GM12864 (cell line): ENCODE results near the gene MUTYH.

Experiments used
- DNase-seq: peaks from one replicate; pipeline ENCODE4 v3.0.0-alpha.2; 2011; ENCODE audit warnings: low read depth
- H3K4me3 ChIP-seq: 2 replicates; pipeline ENCODE4 v1.5.1; 2011; ENCODE audit warnings: mild to moderate bottlenecking, low read depth, low read length, control low read depth
- TF ChIP-seq, protein P1 (sequence below): IDR thresholded peaks from 2 replicates; pipeline ENCODE4 v1.5.1; 2011; ENCODE audit warnings: low read depth, mild to moderate bottlenecking, moderate library complexity, low read length, control low read depth, inconsistent platforms; ENCODE audit errors: missing control alignments

MUTYH gene

DNA sequence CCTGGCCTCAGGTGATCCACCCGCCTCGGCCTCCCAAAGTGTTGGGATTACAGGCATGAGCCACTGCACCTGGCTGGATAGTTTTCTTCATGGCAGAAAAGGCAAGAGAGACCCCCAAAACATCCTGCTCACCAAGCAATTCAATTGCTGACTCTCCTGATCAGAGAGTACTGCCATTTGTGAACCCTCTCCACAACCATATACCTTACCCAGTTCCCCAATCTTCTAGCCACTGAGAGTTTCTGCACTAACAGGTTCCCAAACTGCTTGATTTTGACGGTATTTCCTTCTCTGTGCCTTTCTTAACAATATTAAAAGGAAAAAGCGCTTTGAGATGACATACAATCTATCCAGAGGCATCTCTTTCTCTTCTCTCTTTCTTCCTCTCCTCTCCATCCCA lies 39.9 kb upstream of the MUTYH start:
- TF ChIP-seq, protein P1, sequence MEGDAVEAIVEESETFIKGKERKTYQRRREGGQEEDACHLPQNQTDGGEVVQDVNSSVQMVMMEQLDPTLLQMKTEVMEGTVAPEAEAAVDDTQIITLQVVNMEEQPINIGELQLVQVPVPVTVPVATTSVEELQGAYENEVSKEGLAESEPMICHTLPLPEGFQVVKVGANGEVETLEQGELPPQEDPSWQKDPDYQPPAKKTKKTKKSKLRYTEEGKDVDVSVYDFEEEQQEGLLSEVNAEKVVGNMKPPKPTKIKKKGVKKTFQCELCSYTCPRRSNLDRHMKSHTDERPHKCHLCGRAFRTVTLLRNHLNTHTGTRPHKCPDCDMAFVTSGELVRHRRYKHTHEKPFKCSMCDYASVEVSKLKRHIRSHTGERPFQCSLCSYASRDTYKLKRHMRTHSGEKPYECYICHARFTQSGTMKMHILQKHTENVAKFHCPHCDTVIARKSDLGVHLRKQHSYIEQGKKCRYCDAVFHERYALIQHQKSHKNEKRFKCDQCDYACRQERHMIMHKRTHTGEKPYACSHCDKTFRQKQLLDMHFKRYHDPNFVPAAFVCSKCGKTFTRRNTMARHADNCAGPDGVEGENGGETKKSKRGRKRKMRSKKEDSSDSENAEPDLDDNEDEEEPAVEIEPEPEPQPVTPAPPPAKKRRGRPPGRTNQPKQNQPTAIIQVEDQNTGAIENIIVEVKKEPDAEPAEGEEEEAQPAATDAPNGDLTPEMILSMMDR, result no peak

DNA sequence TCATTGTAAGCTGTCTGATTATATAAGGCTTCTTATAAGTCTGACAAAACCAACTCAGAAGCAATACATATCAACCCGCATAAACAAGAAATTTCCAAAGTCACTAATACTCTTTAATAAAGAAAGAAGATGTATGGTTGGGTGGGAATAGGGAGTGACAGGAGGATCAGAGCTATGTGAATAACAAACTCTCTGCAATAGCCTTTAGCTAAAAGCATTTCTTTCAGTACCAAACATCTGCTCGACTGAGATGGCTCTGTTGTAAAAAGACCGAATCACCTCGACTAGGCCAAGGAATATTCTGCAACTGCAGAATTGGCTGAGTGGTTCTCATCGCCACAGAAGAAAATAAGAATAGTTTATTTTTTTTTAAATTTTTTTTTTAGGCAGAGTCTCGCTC lies 39.3 kb upstream of the MUTYH start:
- TF ChIP-seq, protein P1, result no peak
- no peak for DNase-seq
- no peak overlapping the region for H3K4me3 ChIP-seq

More for the DNA sequence above, 39.9 kb upstream of the MUTYH start:
- no peak for DNase-seq
- no peak overlapping the region for H3K4me3 ChIP-seq

DNA sequence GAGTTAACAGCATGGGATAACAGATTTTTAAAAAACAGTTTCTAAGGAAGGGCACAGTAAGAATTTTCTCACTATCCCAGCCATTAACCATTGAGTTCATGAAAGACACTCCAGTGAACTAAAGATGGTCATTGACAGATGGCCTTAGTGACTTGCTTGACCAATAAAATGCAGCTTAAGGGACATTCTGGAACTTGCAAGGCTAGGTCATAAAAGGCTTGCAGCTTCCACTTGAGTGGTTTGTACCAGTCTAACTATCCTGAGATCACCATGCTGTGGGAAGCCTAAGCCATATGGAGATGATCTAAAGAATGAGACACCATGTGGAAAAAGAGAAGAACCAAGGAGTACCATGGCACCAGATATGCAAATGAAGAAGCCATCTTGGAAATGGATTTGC lies 37.9 kb upstream of the MUTYH start:
- DNase-seq, result no peak
- TF ChIP-seq, protein P1, result no peak
- no peak overlapping the region for H3K4me3 ChIP-seq

DNA sequence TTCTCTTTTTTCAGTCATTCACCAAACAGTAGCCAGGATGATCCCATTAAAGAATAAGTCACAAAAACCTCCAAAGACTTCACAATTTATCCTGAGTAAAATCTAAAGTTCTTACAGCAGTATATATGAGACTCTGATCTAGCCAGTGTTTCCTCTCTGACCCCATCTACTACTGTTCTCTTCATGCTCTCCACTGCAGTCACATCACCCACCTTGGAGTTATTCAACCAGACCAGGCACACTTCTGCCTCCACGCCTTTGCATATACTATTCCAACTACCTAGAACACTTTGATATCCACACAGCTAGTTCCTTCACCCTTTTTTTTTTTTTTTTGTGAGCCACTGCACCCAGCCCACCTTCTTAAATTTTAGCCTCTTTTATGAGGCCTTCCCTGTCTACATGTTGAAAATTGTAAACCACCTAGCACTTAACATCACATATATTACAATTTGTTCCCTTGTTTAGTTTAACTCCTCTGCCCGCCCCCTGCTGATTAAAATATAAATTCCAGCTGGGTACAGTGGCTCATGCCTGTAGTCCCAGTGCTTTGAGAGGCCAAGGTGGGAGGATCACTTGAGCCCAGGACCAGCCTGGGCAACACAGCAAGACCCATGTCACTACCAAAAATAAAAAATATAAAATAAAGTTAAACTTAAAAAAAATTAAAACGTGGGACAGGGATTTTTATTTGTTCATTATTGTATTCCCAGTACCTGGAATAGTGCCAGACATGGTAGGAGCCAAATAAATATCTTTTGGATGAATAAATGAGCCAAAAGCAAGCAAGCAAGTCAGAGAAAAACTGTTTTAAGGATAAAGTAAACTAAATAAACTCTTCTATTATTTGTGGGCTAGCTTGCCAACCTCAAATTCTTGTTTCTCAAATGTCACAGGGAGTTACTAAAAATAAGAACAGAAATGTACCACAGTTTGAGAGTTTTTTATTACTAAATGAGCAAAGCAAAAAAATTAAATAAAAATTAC lies 35.2 kb upstream of the MUTYH start:
- no peak for DNase-seq
- TF ChIP-seq, protein P1, result no peak
- no peak overlapping the region for H3K4me3 ChIP-seq

DNA sequence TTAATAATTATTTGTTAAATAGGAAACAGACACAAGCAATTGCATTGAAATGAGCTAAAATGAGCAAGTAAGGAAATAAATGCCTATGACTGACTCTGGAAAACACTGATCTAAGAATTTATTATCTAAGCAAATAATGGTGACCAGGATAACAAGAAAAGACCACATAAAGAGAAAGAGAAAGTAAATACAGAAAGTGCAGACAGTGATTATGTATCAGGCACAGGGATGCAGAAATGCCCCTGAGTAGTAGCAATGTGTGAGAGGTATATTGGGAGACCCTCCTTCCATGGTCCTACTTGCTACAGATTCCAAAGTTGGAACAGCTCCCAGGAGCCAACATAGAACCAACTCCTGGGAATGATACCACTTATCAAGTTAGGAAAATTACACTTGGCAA lies 33.3 kb upstream of the MUTYH start:
- no peak overlapping the region for H3K4me3 ChIP-seq
- DNase-seq, result no peak
- TF ChIP-seq, protein P1, result no peak

DNA sequence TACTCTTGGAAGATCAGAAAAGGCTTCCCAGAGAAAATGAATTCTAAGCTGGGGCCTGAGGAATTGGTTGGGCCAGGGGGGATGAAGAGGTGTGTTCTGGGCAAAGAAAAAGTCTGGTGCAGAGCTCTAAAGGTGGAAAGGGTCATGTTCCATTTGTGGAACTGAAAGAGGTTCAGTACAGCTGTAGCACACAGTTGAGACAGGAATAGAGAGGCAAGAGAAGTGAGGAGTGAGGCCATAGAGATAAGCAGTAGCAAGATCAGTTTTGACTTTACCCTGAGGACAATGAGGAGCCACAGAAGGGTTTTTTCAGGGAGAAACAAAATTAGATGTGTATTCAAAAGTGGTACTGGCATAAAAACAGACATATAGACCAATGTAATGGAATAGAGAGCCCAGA lies 30.3 kb upstream of the MUTYH start:
- no peak overlapping the region for H3K4me3 ChIP-seq
- TF ChIP-seq, protein P1, result no peak
- peak; percentile 67 for DNase-seq
